ENCODE measurements around the gene SFTPB.

The SFTPB gene

DNA sequence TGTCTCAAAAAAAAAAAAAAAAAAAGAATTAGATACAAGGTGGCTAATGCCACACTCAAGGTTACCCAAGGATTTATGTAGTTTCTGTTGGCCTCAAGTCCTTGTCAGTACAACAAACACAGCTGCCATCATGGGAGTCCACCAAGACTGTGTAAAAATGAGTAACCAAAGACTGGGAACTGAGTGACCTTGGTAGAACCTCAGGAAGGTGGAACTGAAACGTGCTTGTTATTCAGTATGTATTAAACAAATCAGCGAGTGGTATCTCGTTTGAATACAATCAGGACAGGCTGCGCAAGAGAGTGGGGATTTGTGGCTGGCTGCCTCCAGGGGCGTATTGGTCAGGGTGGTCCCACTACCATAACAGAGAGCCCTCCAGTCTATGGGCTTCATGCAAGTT, 1.6 kb upstream of the SFTPB start (continued):
- TF ChIP-seq SNAI2 (CRISPR knock-in tag; IDR thresholded peaks at IDR 0.05): no peak

DNA sequence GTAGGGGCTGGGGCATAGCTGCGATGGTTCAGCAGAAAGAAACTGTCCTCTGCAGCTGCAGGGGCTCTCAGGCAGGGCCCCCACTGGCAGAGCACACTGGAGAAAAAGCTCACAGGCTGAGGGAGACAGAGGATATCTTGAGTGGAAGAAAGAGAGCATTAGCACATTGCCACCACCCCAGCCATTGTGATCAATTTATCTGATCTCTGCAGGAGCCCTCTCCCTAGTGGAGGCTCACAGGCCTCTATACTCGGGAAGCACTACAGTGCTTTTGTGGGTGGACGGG, 801 bp upstream of the SFTPB start:
- TF ChIP-seq ZC3H10 (CRISPR knock-in tag; IDR thresholded peaks at IDR 0.05) (no peak), RARB (CRISPR knock-in tag; IDR thresholded peaks at IDR 0.05) (no peak), ZNF70 (CRISPR knock-in tag; IDR thresholded peaks at IDR 0.05) (no peak), ARNTL (CRISPR knock-in tag; IDR thresholded peaks at IDR 0.05; ENCODE audit: borderline replicate concordance, low read depth) (no peak), ZNF565 (CRISPR knock-in tag; conservative IDR thresholded peaks at IDR 0.05; ENCODE audit: low read depth) (no peak)
- TF ChIP-seq, protein P1, sequence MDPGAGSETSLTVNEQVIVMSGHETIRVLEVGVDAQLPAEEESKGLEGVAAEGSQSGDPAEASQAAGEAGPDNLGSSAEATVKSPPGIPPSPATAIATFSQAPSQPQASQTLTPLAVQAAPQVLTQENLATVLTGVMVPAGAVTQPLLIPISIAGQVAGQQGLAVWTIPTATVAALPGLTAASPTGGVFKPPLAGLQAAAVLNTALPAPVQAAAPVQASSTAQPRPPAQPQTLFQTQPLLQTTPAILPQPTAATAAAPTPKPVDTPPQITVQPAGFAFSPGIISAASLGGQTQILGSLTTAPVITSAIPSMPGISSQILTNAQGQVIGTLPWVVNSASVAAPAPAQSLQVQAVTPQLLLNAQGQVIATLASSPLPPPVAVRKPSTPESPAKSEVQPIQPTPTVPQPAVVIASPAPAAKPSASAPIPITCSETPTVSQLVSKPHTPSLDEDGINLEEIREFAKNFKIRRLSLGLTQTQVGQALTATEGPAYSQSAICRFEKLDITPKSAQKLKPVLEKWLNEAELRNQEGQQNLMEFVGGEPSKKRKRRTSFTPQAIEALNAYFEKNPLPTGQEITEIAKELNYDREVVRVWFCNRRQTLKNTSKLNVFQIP (CRISPR knock-in tag; IDR thresholded peaks at IDR 0.05; ENCODE audit: borderline replicate concordance, low read depth): no peak
- TF ChIP-seq, protein P2, sequence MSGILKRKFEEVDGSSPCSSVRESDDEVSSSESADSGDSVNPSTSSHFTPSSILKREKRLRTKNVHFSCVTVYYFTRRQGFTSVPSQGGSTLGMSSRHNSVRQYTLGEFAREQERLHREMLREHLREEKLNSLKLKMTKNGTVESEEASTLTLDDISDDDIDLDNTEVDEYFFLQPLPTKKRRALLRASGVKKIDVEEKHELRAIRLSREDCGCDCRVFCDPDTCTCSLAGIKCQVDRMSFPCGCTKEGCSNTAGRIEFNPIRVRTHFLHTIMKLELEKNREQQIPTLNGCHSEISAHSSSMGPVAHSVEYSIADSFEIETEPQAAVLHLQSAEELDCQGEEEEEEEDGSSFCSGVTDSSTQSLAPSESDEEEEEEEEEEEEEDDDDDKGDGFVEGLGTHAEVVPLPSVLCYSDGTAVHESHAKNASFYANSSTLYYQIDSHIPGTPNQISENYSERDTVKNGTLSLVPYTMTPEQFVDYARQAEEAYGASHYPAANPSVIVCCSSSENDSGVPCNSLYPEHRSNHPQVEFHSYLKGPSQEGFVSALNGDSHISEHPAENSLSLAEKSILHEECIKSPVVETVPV (CRISPR knock-in tag; IDR thresholded peaks at IDR 0.05): no peak
- peak; percentile 59 for ATAC-seq

DNA sequence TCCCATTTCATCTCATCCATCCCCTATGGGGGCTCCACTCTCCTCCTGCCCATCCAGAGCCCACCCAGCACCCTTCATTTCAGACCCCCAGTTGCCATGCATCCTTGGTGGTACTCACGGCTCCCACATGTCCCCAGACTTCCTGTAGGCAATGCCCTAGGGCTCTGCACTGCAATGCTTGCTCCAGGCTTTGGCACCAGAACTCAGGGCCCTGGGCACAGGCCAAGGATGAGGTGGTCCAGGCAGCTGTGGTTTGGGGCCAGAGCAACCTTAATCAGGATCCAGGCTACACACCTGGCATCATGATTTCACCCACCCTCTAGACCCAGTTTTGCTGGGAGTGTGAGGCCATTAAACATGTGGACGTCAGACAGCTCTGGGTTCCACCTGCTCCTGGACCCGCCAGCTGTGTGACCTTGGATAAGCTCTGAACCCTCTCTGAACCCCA, 414 bp downstream of the SFTPB start:
- no peak for TF ChIP-seq ZNF70 (CRISPR knock-in tag; IDR thresholded peaks at IDR 0.05)
- TF ChIP-seq, protein P1 (CRISPR knock-in tag; IDR thresholded peaks at IDR 0.05; ENCODE audit: borderline replicate concordance, low read depth): no peak
- no peak for TF ChIP-seq ARNTL (CRISPR knock-in tag; IDR thresholded peaks at IDR 0.05; ENCODE audit: borderline replicate concordance, low read depth)
- TF ChIP-seq ISL1 (CRISPR knock-in tag; IDR thresholded peaks at IDR 0.05): no peak
- TF ChIP-seq, protein P2 (CRISPR knock-in tag; IDR thresholded peaks at IDR 0.05): no peak
- TF ChIP-seq ZFP30 (CRISPR knock-in tag; IDR thresholded peaks at IDR 0.05): no peak
- TF ChIP-seq, protein P3, sequence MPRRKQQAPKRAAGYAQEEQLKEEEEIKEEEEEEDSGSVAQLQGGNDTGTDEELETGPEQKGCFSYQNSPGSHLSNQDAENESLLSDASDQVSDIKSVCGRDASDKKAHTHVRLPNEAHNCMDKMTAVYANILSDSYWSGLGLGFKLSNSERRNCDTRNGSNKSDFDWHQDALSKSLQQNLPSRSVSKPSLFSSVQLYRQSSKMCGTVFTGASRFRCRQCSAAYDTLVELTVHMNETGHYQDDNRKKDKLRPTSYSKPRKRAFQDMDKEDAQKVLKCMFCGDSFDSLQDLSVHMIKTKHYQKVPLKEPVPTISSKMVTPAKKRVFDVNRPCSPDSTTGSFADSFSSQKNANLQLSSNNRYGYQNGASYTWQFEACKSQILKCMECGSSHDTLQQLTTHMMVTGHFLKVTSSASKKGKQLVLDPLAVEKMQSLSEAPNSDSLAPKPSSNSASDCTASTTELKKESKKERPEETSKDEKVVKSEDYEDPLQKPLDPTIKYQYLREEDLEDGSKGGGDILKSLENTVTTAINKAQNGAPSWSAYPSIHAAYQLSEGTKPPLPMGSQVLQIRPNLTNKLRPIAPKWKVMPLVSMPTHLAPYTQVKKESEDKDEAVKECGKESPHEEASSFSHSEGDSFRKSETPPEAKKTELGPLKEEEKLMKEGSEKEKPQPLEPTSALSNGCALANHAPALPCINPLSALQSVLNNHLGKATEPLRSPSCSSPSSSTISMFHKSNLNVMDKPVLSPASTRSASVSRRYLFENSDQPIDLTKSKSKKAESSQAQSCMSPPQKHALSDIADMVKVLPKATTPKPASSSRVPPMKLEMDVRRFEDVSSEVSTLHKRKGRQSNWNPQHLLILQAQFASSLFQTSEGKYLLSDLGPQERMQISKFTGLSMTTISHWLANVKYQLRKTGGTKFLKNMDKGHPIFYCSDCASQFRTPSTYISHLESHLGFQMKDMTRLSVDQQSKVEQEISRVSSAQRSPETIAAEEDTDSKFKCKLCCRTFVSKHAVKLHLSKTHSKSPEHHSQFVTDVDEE (CRISPR knock-in tag; IDR thresholded peaks at IDR 0.05): no peak
- no peak for TF ChIP-seq TOX (CRISPR knock-in tag; IDR thresholded peaks at IDR 0.05; ENCODE audit: borderline replicate concordance)
- TF ChIP-seq ZNF8 (CRISPR knock-in tag; IDR thresholded peaks at IDR 0.05): no peak
- TF ChIP-seq, protein P4, sequence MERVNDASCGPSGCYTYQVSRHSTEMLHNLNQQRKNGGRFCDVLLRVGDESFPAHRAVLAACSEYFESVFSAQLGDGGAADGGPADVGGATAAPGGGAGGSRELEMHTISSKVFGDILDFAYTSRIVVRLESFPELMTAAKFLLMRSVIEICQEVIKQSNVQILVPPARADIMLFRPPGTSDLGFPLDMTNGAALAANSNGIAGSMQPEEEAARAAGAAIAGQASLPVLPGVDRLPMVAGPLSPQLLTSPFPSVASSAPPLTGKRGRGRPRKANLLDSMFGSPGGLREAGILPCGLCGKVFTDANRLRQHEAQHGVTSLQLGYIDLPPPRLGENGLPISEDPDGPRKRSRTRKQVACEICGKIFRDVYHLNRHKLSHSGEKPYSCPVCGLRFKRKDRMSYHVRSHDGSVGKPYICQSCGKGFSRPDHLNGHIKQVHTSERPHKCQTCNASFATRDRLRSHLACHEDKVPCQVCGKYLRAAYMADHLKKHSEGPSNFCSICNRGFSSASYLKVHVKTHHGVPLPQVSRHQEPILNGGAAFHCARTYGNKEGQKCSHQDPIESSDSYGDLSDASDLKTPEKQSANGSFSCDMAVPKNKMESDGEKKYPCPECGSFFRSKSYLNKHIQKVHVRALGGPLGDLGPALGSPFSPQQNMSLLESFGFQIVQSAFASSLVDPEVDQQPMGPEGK (CRISPR knock-in tag; IDR thresholded peaks at IDR 0.05; ENCODE audit: borderline replicate concordance): no peak
- no peak for TF ChIP-seq PPARA (CRISPR knock-in tag; IDR thresholded peaks at IDR 0.05; ENCODE audit: borderline replicate concordance)
- TF ChIP-seq OSR1 (CRISPR knock-in tag; IDR thresholded peaks at IDR 0.05): no peak
- ATAC-seq: no peak
